CD4-positive, alpha-beta T cell (primary cell): ENCODE results near the gene ICE2. TPM values are rescaled to one million over a fixed set of nuclear protein-coding genes. Genes with fewer than 3 reads are reported as not detected.

Experiments used
- ATAC-seq: fragments of 200-7000 bp; cut with Tn5 transposase; one replicate; pipeline ENCODE4 v1.10.0; 2022; ENCODE audit warnings: mild to moderate bottlenecking; ENCODE audit not compliant: poor library complexity
- CTCF ChIA-PET: fragments of 350-600 bp; sonication (Branson Sonifier 250); formaldehyde crosslinking; loops from one replicate; lab custom pipeline; 2021; ENCODE audit warnings: antibody characterized with exemption, inconsistent platforms; lab: Charles Lee
- POLR2A ChIA-PET: fragments of 350-600 bp; sonication (Branson Sonifier 250); formaldehyde crosslinking; loops from one replicate; lab custom pipeline; 2021; ENCODE audit warnings: antibody characterized with exemption, inconsistent platforms; lab: Charles Lee
- DNase-seq, 14 experiments: peaks; one replicate each; pipeline ENCODE4 v3.0.0-alpha.2; 2013 to 2020; ENCODE audit warnings: mixed read lengths in 2 of 14
- H3K27ac ChIP-seq, 2 donors: one replicate each; pipeline versions ENCODE4 v1.5.1 to v1.7.0; 2013; ENCODE audit warnings: low read length in 2 of 2, low read depth in 1 of 2, mild to moderate bottlenecking in 1 of 2
- H3K27me3 ChIP-seq, 2 experiments: 1 replicate in 1 of 2; 2 replicates in 1 of 2; pipeline versions ENCODE4 v1.6.1 to v1.7.0; 2013; ENCODE audit warnings: low read length in 2 of 2, control low read depth in 1 of 2, mild to moderate bottlenecking in 1 of 2, moderate library complexity in 1 of 2; ENCODE audit not compliant: insufficient read depth in 2 of 2, control insufficient read depth in 1 of 2
- H3K36me3 ChIP-seq: one replicate; pipeline ENCODE4 v1.6.1; 2013; ENCODE audit warnings: low read length, control low read depth; ENCODE audit not compliant: insufficient read depth
- H3K4me1 ChIP-seq: one replicate; pipeline ENCODE4 v1.6.1; 2013; ENCODE audit warnings: low read length, control low read depth; ENCODE audit not compliant: insufficient read depth
- H3K4me3 ChIP-seq: one replicate; pipeline ENCODE4 v1.5.1; 2013; ENCODE audit warnings: mild to moderate bottlenecking, low read length, moderate library complexity
- H3K9me3 ChIP-seq, 2 experiments: 1 replicate in 1 of 2; 2 replicates in 1 of 2; pipeline versions ENCODE4 v1.6.1 to v1.7.0; 2013; ENCODE audit warnings: low read length in 2 of 2, mild to moderate bottlenecking in 2 of 2, control low read depth in 1 of 2, moderate library complexity in 1 of 2; ENCODE audit not compliant: control insufficient read depth in 1 of 2, insufficient read depth in 1 of 2
- H3K27ac Mint-ChIP-seq: one replicate; pipeline ENCODE4 v1.8.0; 2020; ENCODE audit warnings: mixed read lengths
- H3K27me3 Mint-ChIP-seq: one replicate; pipeline ENCODE4 v1.8.0; 2021; ENCODE audit warnings: mixed read lengths
- H3K36me3 Mint-ChIP-seq: one replicate; pipeline ENCODE4 v1.8.0; 2021; ENCODE audit warnings: low read depth, mixed read lengths
- H3K4me1 Mint-ChIP-seq: one replicate; pipeline ENCODE4 v1.8.0; 2021; ENCODE audit warnings: low read depth, mixed read lengths
- H3K4me3 Mint-ChIP-seq: one replicate; pipeline ENCODE4 v1.8.0; 2020; ENCODE audit warnings: mild to moderate bottlenecking, mixed read lengths
- H3K9me3 Mint-ChIP-seq: one replicate; pipeline ENCODE4 v1.8.0; 2020; ENCODE audit warnings: mixed read lengths
- CTCF ChIP-seq: fragments of 200-600 bp; IDR thresholded peaks from one replicate; pipeline ENCODE4 v1.8.0; 2022; ENCODE audit warnings: antibody characterized with exemption, mild to moderate bottlenecking
- intact Hi-C, 2 experiments: fragments of 100-400 bp; cut with DNase I in 1 of 2; cut with micrococcal nuclease in 1 of 2; formaldehyde crosslinking; loops; one replicate each; pipeline versions ENCODE4 v1.15.1 to v1.9.0; 2023 to 2025; cut with DNase I, micrococcal nuclease
- total RNA-seq, 174 experiments: library from RNA in 2 of 174; stranded (reverse) in 2 of 174; gene quantifications; one replicate each; pipeline ENCODE4 v1.2.3 and lab custom pipeline; 2021 to 2026

Gene ICE2
- total RNA-seq, 2 experiments from 2014 or later, result 20.4 to 23.4 TPM

DNA sequence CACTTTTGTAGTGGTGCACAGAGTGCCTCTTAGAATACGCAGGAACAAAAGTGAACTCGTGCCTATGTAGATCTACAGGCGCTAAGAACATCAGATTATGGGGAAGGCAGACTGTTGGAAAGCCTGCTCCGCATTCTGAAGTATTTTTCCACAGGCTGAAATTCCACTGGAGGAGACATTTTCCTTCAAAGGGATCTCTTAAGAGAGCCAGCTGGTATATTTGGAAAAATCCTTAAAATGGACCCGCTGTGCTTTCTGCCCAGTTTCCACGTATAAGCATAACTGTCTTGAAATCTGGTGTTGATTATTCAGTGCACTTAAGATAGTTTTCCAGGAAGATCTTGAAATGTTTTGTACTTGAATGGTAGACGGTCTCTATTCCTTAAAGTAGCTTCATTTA lies 34.7 kb upstream of the ICE2 start:
- ATAC-seq (no peak), DNase-seq (no peak)
- no peaks in the 10 kb centered on the region for H3K27me3 Mint-ChIP-seq
- H3K4me3 Mint-ChIP-seq, result no peak overlapping the region
- H3K4me1 Mint-ChIP-seq, result peaks cover 74% of the 10 kb centered on the region
- H3K9me3 Mint-ChIP-seq, result no peaks in the 10 kb centered on the region
- no peaks in the 10 kb centered on the region for H3K9me3 ChIP-seq
- no peaks in the 10 kb centered on the region for H3K27me3 ChIP-seq
- no peak overlapping the region for H3K4me3 ChIP-seq
- H3K36me3 Mint-ChIP-seq, result peaks cover 88% of the 10 kb centered on the region
- POLR2A ChIA-PET, result interaction anchor here (0.7 to 1.4 kb wide), 2 partner anchors 72 to 159 kb away, joined by 3 to 4 read pairs; no protein-coding TSS in a partner anchor
- CTCF ChIA-PET, result no interaction called here
- peaks cover 20% of the 10 kb centered on the region for H3K4me1 ChIP-seq
- no peak overlapping the region for H3K27ac ChIP-seq
- intact Hi-C loops, result loop anchor here in 1 of 2 experiments (5.0 kb wide), 1 partner anchor 151 kb away; no protein-coding TSS in a partner anchor
- peaks cover 89% of the 10 kb centered on the region for H3K36me3 ChIP-seq
- H3K27ac Mint-ChIP-seq, result peak overlapping the region; percentile 45
- no peak for TF ChIP-seq CTCF

- no peak for TF ChIP-seq CTCF
- Mint-ChIP-seq H3K27me3 (no peaks in the 10 kb centered on the region), H3K4me3 (peak overlapping the region; percentile 38), H3K36me3 (peaks cover 87% of the 10 kb centered on the region), H3K27ac (peak overlapping the region; percentile 84), H3K9me3 (no peaks in the 10 kb centered on the region), H3K4me1 (peaks cover 74% of the 10 kb centered on the region)
- intact Hi-C loops, result loop anchor here in 1 of 2 experiments (5.0 kb wide), 1 partner anchor 151 kb away; no protein-coding TSS in a partner anchor
- no peak overlapping the region for H3K4me3 ChIP-seq
- no peaks in the 10 kb centered on the region for H3K27me3 ChIP-seq
- ChIA-PET CTCF (interaction anchor here (0.8 to 1.2 kb wide), 2 partner anchors 8 to 112 kb away, joined by 3 read pairs; no protein-coding TSS in a partner anchor), POLR2A (interaction anchor here (1.4 to 1.9 kb wide), 2 partner anchors 69 to 72 kb away, joined by 4 read pairs; no protein-coding TSS in a partner anchor)
- peaks cover 82% of the 10 kb centered on the region for H3K36me3 ChIP-seq
- H3K27ac ChIP-seq, result no peak overlapping the region
- no peak for ATAC-seq
- no peaks in the 10 kb centered on the region for H3K9me3 ChIP-seq
- no peak for DNase-seq
- peaks cover 18% of the 10 kb centered on the region for H3K4me1 ChIP-seq
Observed at GRCh38 chr15:60512937-60513336, 34.0 kb upstream of the ICE2 start.

DNA sequence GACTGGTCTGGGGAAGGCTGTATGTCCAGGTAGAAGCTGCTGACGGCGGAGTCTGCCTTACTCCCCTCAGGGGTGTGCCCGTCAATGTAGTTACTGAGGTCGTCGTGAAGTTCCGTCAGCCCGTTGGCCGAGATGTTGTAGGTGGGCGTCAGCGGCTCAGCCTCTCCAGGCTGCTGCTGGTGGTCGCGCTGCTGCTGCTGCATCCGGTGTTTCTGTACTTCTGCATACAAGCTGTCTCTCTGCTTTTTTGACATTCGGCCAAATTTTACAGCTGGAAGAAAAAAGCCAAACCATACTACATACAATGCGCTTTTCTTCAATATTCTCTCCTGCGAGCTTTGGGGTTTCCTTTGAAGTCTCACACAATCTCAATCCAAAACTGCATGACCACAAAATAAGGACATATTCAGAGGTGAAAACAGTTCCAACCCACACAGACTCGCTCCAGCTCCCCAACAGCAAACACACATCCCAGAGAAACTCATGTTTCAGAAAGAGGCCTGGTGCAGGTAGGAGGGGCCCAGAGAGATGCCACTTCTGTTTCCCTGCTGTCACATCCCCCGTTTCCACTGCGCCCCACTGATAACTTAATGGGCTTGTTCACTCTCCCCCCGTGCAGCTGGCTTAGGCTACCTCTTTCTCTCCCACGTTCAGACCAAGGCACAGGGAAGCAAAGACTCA lies 32.5 kb upstream of the ICE2 start:
- Histone ChIP-seq H3K36me3 (peaks cover 80% of the 10 kb centered on the region), H3K9me3 (no peaks in the 10 kb centered on the region), H3K4me3 (no peak overlapping the region), H3K27me3 (no peaks in the 10 kb centered on the region), H3K27ac (no peak overlapping the region), H3K4me1 (peaks cover 19% of the 10 kb centered on the region)
- ATAC-seq, result no peak
- H3K4me3 Mint-ChIP-seq, result peak overlapping the region; percentile 58
- intact Hi-C loops, result loop anchor here in 1 of 2 experiments (5.0 kb wide), 1 partner anchor 149 kb away; no protein-coding TSS in a partner anchor
- no peaks in the 10 kb centered on the region for H3K27me3 Mint-ChIP-seq
- H3K27ac Mint-ChIP-seq, result peak overlapping the region; percentile 84
- DNase-seq, result peak in 2 of 14 experiments; percentile 15 to 22
- H3K4me1 Mint-ChIP-seq, result peaks cover 79% of the 10 kb centered on the region
- no peak for TF ChIP-seq CTCF
- H3K9me3 Mint-ChIP-seq, result no peaks in the 10 kb centered on the region
- H3K36me3 Mint-ChIP-seq, result peaks cover 86% of the 10 kb centered on the region
- CTCF ChIA-PET, result interaction anchor here (0.8 to 4.4 kb wide), 4 partner anchors 10 to 405 kb away, joined by 3 to 37 read pairs (median 3); no protein-coding TSS in a partner anchor
- POLR2A ChIA-PET, result interaction anchor here (0.7 to 4.1 kb wide), 5 partner anchors 9 to 74 kb away, joined by 3 to 22 read pairs (median 4); no protein-coding TSS in a partner anchor
